ENCODE results near the gene PCYT1B. TPM values are rescaled to one million over a fixed set of nuclear protein-coding genes. Genes with fewer than 3 reads are reported as not detected.

Gene PCYT1B
- total RNA-seq, 4 donors from 2014 or later, result 0.13 to 3.5 (median 1.7) TPM

DNA sequence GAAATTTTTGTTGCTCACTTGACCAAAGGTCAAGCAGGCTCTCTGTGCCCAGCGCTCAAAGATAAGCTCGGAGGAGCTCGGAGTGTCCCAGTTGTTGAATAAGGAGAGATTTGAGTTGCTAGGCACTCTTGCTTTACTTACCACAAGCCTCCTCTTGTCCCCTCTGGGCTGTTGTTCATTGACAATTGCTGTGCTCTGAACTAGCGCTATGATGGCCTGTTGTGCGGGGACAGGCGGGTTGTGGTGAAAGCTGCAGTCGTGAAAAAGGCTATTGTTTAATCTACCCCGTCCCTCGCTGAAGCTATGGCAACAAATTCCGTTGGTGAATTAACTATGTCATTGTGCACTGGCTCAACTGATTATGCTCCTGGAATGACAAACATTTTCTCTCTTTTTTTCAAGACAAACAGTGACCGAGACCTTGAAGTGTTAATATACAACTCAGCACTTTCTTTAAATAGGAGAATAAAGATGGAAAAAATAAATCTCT lies 25.6 kb upstream of the PCYT1B start:
- WGBS, 2 donors, result 61 to 70% methylated on average over 6 to 8 of the region's 11 CpGs
- TF ChIP-seq, protein P1, sequence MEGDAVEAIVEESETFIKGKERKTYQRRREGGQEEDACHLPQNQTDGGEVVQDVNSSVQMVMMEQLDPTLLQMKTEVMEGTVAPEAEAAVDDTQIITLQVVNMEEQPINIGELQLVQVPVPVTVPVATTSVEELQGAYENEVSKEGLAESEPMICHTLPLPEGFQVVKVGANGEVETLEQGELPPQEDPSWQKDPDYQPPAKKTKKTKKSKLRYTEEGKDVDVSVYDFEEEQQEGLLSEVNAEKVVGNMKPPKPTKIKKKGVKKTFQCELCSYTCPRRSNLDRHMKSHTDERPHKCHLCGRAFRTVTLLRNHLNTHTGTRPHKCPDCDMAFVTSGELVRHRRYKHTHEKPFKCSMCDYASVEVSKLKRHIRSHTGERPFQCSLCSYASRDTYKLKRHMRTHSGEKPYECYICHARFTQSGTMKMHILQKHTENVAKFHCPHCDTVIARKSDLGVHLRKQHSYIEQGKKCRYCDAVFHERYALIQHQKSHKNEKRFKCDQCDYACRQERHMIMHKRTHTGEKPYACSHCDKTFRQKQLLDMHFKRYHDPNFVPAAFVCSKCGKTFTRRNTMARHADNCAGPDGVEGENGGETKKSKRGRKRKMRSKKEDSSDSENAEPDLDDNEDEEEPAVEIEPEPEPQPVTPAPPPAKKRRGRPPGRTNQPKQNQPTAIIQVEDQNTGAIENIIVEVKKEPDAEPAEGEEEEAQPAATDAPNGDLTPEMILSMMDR (IDR thresholded peaks at IDR 0.05), result no peak
- no peak for TF ChIP-seq POLR2A (IDR thresholded peaks at IDR 0.05)

DNA sequence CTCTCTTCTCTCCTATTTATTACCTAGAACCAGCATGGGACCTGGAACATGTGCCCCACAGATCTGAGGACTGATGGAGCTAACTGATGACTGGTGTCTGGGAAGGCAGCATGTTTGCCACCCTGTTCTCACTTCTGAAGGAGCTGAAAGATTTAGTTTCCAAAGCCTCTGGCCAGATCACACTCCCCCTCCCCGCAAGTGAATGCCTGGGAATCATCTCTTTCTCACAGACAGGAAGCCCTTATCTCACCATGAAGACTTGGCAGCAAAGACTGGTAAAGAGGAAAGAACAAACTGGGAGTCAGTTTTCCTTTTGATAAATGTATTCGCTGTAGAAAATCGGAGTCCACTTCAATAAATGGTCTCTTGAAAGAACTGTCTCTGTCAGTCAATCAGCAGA lies 21.0 kb upstream of the PCYT1B start:
- Histone ChIP-seq H3K9me3 (no peaks in the 10 kb centered on the region), H3K4me1 (no peaks in the 10 kb centered on the region), H3K36me3 (no peaks in the 10 kb centered on the region), H3K4me3 (no peak overlapping the region), H3K27me3 (peaks cover 0 to 3% (median 0%) of the 10 kb centered on the region in 4 donors), H3K27ac (no peak overlapping the region)
- 51 to 67% methylated on average over 2 to 3 of the region's 3 CpGs for WGBS, 2 donors
- intact Hi-C loops (cut with DNase I), result no loop called here
- TF ChIP-seq POLR2A (IDR thresholded peaks at IDR 0.05), result no peak
- TF ChIP-seq, protein P1 (IDR thresholded peaks at IDR 0.05), result no peak
- DNase-seq, result no peak

More for the DNA sequence above, 25.6 kb upstream of the PCYT1B start:
- H3K27ac ChIP-seq, result no peak overlapping the region
- H3K4me1 ChIP-seq, result no peaks in the 10 kb centered on the region
- no peaks in the 10 kb centered on the region for H3K9me3 ChIP-seq
- no peak for DNase-seq
- H3K27me3 ChIP-seq, result no peaks in the 10 kb centered on the region
- no peaks in the 10 kb centered on the region for H3K36me3 ChIP-seq
- intact Hi-C loops (cut with DNase I), result no loop called here
- H3K4me3 ChIP-seq, result no peak overlapping the region

DNA sequence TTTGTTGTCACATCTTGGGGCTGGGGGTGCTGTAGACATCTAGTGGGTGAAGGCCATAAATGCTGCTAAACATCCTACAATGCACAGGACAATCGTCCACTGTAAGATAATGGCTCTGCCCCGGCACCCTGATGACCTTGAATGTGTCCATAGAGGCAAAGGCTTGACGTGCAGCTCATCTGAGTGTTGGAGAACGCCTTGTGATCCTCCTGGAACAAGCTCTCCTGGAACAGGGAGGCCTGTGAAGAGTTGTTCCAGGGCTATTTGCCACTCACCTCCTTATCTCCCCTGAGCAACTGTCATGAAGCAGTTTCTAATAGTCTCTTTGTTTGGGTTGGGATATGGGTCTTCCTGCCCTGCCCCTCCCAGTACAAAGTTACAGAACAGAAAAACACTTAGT lies 15.2 kb upstream of the PCYT1B start:
- Histone ChIP-seq H3K4me1 (no peaks in the 10 kb centered on the region), H3K4me3 (no peak overlapping the region), H3K9me3 (no peaks in the 10 kb centered on the region), H3K36me3 (no peaks in the 10 kb centered on the region), H3K27ac (no peak overlapping the region), H3K27me3 (peaks cover 0 to 3% (median 0%) of the 10 kb centered on the region in 4 donors)
- no peak for DNase-seq
- 61% methylated on average over 3 of the region's 4 CpGs; no CpG with 5 or more reads in 1 of the 2 donors for WGBS, 2 donors
- intact Hi-C loops (cut with DNase I), result no loop called here
- no peak for TF ChIP-seq POLR2A (IDR thresholded peaks at IDR 0.05)
- TF ChIP-seq, protein P1 (IDR thresholded peaks at IDR 0.05), result no peak

DNA sequence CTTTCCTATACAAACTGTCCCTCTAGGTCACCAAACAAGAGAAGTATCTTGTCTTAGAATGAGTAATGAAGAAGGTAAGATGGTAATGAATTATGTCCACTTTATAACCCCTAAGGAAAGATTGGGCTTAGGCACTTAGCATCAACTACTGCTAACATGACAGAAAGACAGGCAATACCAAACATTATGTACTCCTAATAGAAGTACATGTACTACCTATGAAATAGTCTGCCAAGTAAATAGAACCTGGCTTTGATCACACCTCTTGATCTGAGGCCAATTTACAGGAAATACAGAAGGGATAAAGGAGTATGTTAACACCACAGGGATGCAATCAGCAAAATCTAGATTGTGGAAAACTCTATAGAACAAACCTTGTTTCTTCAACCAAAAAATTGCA lies 14.1 kb upstream of the PCYT1B start:
- no peaks in the 10 kb centered on the region for H3K36me3 ChIP-seq
- DNase-seq, result no peak
- no peak overlapping the region for H3K27ac ChIP-seq
- H3K9me3 ChIP-seq, result no peaks in the 10 kb centered on the region
- H3K4me3 ChIP-seq, result no peak overlapping the region
- no peak for TF ChIP-seq POLR2A (IDR thresholded peaks at IDR 0.05)
- TF ChIP-seq, protein P1 (IDR thresholded peaks at IDR 0.05), result no peak
- peaks cover 0 to 3% (median 0%) of the 10 kb centered on the region in 4 donors for H3K27me3 ChIP-seq
- intact Hi-C loops (cut with DNase I), result no loop called here
- no peaks in the 10 kb centered on the region for H3K4me1 ChIP-seq

DNA sequence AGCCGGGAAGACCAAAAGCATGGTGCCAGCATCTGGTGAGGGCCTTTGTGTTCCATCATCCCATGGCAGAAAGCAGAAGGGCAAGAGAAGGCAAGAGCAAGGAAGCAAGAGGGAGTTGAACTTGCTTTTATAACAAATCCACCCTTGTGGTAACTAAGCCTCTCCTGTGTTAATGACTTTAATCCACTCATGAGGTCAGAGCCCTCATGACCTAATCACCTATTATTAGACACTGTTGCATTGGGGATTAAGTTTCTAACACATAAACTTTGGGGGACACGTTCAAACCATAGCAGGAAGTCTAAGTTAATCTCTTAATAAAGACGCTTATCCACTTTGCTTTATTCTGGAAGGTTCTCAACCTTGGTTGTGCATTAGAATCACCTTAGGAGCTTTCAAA lies 12.5 kb upstream of the PCYT1B start:
- no peaks in the 10 kb centered on the region for H3K9me3 ChIP-seq
- H3K4me3 ChIP-seq, result no peak overlapping the region
- TF ChIP-seq, protein P1 (IDR thresholded peaks at IDR 0.05), result no peak
- TF ChIP-seq POLR2A (IDR thresholded peaks at IDR 0.05), result no peak
- no peak for DNase-seq
- H3K27ac ChIP-seq, result no peak overlapping the region
- H3K36me3 ChIP-seq, result no peaks in the 10 kb centered on the region
- intact Hi-C loops (cut with DNase I), result no loop called here
- 33 to 50% methylated on average over 3 of the region's 3 CpGs for WGBS, 2 donors
- no peaks in the 10 kb centered on the region for H3K4me1 ChIP-seq
- H3K27me3 ChIP-seq, result no peaks in the 10 kb centered on the region
